Endothelial cell of umbilical vein (primary cell): ENCODE measurements around the gene MORN3. TPM values are rescaled to one million over a fixed set of nuclear protein-coding genes. Genes with fewer than 3 reads are reported as not detected.
A peak's percentile ranks its signal among the peaks of the same experiment; 100 is the strongest.

Experiments used
- BruUV-seq: library from RNA; stranded (reverse); fragments of 400-500 nt; replicated peaks from 2 replicates; lab custom pipeline; 2021; lab: Mats Ljungman, UMichigan
- CTCF ChIA-PET: fragments of 300-600, 350-600 bp; sonication (Branson Sonifier 250); formaldehyde crosslinking; loops from one replicate; lab custom pipeline; 2021; ENCODE audit warnings: antibody characterized with exemption, inconsistent platforms; lab: Charles Lee
- POLR2A ChIA-PET: fragments of 300-600, 350-600 bp; sonication (Branson Sonifier 250); formaldehyde crosslinking; loops from one replicate; lab custom pipeline; 2021; ENCODE audit warnings: antibody characterized with exemption, inconsistent platforms; lab: Charles Lee
- DNase-seq: peaks from one replicate; pipeline ENCODE4 v3.0.0-alpha.2; 2011; ENCODE audit warnings: low read depth, low spot score
- FAIRE-seq: peaks from 2 replicates; lab custom pipeline; 2011; peaks lifted over from hg19 to GRCh38; lab: Jason Lieb, UNC
- H2AFZ ChIP-seq: 2 replicates; pipeline ENCODE4 v1.6.0; 2012; ENCODE audit warnings: low read depth, low read length, control low read depth, inconsistent platforms
- H3K27ac ChIP-seq: 2 replicates; pipeline ENCODE4 v1.5.1; 2011; ENCODE audit warnings: low read depth, mild to moderate bottlenecking, control low read depth, low read length, moderate library complexity; ENCODE audit not compliant: insufficient read depth
- H3K27me3 ChIP-seq, 2 experiments: 2 replicates each; pipeline versions ENCODE4 v1.6.0 to v1.6.1; 2011; ENCODE audit warnings: low read length in 2 of 2, mixed read lengths in 1 of 2; ENCODE audit not compliant: control insufficient read depth in 2 of 2, insufficient read depth in 2 of 2
- H3K36me3 ChIP-seq, 2 experiments: 2 replicates in 1 of 2; 3 replicates in 1 of 2; pipeline ENCODE4 v1.5.1; 2011; ENCODE audit warnings: low read length in 2 of 2, mild to moderate bottlenecking in 1 of 2, moderate library complexity in 1 of 2; ENCODE audit not compliant: control insufficient read depth in 2 of 2, insufficient read depth in 2 of 2; ENCODE audit errors: extremely low read depth in 1 of 2
- H3K4me1 ChIP-seq: 3 replicates; pipeline ENCODE4 v1.5.1; 2011; ENCODE audit warnings: mild to moderate bottlenecking, low read length; ENCODE audit not compliant: control insufficient read depth, insufficient read depth; ENCODE audit errors: extremely low read depth
- H3K4me2 ChIP-seq: 2 replicates; pipeline ENCODE4 v1.6.1; 2011; ENCODE audit warnings: low read length, control low read depth, mixed read lengths; ENCODE audit not compliant: insufficient read depth
- H3K4me3 ChIP-seq, 3 experiments: fragments of 200-600 bp in 1 of 3; sonication (generic), shearing (Covaris generic) in 1 of 3; replicated peaks in 1 of 3; 2 replicates each; pipeline ENCODE4 v1.5.1; 2011 to 2016; ENCODE audit warnings: control low read depth in 3 of 3, low read length in 3 of 3, mild to moderate bottlenecking in 2 of 3, inconsistent platforms in 1 of 3, low read depth in 1 of 3, moderate library complexity in 1 of 3; ENCODE audit not compliant: insufficient read depth in 1 of 3
- H3K79me2 ChIP-seq: 2 replicates; pipeline ENCODE4 v1.6.0; 2012; ENCODE audit warnings: low read length, inconsistent platforms; ENCODE audit not compliant: control insufficient read depth, insufficient read depth
- H3K9ac ChIP-seq: replicated peaks from 2 replicates; pipeline ENCODE3; 2011; ENCODE audit warnings: low read length, control low read depth; ENCODE audit not compliant: insufficient read depth; ENCODE audit errors: extremely low read depth
- H3K9me1 ChIP-seq: replicated peaks from 3 replicates; pipeline ENCODE4 v1.6.0; 2011; ENCODE audit warnings: mild to moderate bottlenecking, low read length; ENCODE audit not compliant: control insufficient read depth, insufficient read depth; ENCODE audit errors: extremely low read depth
- H3K9me3 ChIP-seq: replicated peaks from 2 replicates; pipeline ENCODE4 v1.5.1; 2012; ENCODE audit warnings: low read length, inconsistent platforms; ENCODE audit not compliant: control insufficient read depth, insufficient read depth
- H4K20me1 ChIP-seq: replicated peaks from 2 replicates; pipeline ENCODE3; 2011; ENCODE audit warnings: mild to moderate bottlenecking, low read length; ENCODE audit not compliant: control insufficient read depth, insufficient read depth; ENCODE audit errors: extremely low read depth
- CTCF ChIP-seq, 2 donors: IDR thresholded peaks; 1 replicate in 1 of 2; 2 replicates in 1 of 2; pipeline ENCODE4 v1.5.1; 2011; ENCODE audit warnings: low read length in 2 of 2, mild to moderate bottlenecking in 2 of 2, moderate library complexity in 2 of 2, control low read depth in 1 of 2, inconsistent platforms in 1 of 2, low read depth in 1 of 2; ENCODE audit not compliant: insufficient read depth in 1 of 2; ENCODE audit errors: extremely low read depth in 1 of 2
- MAX ChIP-seq: IDR thresholded peaks from 2 replicates; pipeline ENCODE4 v1.6.1; 2011; ENCODE audit not compliant: insufficient read depth, insufficient read length
- MYC ChIP-seq: IDR thresholded peaks from one replicate; pipeline ENCODE4 v1.6.1; 2011; ENCODE audit warnings: mild to moderate bottlenecking, low read depth, low read length
- dilution Hi-C: fragments of 300-500 bp; cut with MboI; formaldehyde crosslinking; loops from one replicate; pipeline ENCODE4 v1.15.0; 2019; ENCODE audit warnings: low sequenced_read_pairs; ENCODE audit not compliant: extremely low pct_ligation_motif_present
- intact Hi-C: fragments of 100-400 bp; cut with micrococcal nuclease; formaldehyde crosslinking; loops from one replicate; pipeline ENCODE4 v1.10.0; 2022
- polyA plus RNA-seq, 4 experiments: library from polyadenylated mRNA; depleted of rRNA in 3 of 4; stranded (reverse) in 3 of 4; unstranded in 1 of 4; fragments of >200 nt; gene quantifications; 2 replicates each; pipeline versions ENCODE4 v1.2.1 to v1.2.3, GENCODE V29; 2011 to 2012; ENCODE audit warnings: missing spikeins in 1 of 4
- total RNA-seq: library from RNA; stranded (reverse); gene quantifications from 2 replicates; pipeline ENCODE4 v1.2.3, GENCODE V29; 2021

Gene MORN3
- total and polyA plus RNA-seq, 2 donors (not counting 3 experiments of a cell fraction or from before 2014, with no cell fraction given), result 0.66 to 0.73 TPM

- DNase-seq, result peak; percentile 62
- H3K36me3 ChIP-seq, result no peaks in the 10 kb centered on the region
- peaks cover under 1 to 3% of the 10 kb centered on the region in 2 experiments for H3K27me3 ChIP-seq
- dilution Hi-C loops (no loop called here), intact Hi-C loops (loop anchor here (1.0 kb wide), 4 partner anchors 76 to 192 kb away; no protein-coding TSS in a partner anchor)
- no peaks in the 10 kb centered on the region for H4K20me1 ChIP-seq
- CTCF ChIA-PET, result interaction anchor here (1.0 to 5.4 kb wide), 5 partner anchors 76 to 145 kb away, joined by 3 to 33 read pairs (median 14); partner anchors contain the start of gene RHOF
- H3K27ac ChIP-seq, result no peak overlapping the region
- H3K9ac ChIP-seq, result no peak overlapping the region
- POLR2A ChIA-PET, result interaction anchor here (0.7 kb wide), 1 partner anchor 92 kb away, joined by 3 read pairs; no protein-coding TSS in a partner anchor
- H3K79me2 ChIP-seq, result no peaks in the 10 kb centered on the region
- H3K9me1 ChIP-seq, result no peaks in the 10 kb centered on the region
- TF ChIP-seq MAX (no peak), CTCF (IDR thresholded peaks at IDR 0.05; ENCODE audit: extremely low read depth in 1 of 2, insufficient read depth in 1 of 2, low read depth in 1 of 2, low read length in 2 of 2) (peak in 1 of 2 donors; percentile 19), MYC (no peak)
- no TSS peak for BruUV-seq
- no peak overlapping the region for H2AFZ ChIP-seq
- no peak overlapping the region for H3K4me2 ChIP-seq
- H3K4me1 ChIP-seq, result no peaks in the 10 kb centered on the region
- peak; percentile 72 for FAIRE-seq
- no peak overlapping the region for H3K4me3 ChIP-seq
- no peaks in the 10 kb centered on the region for H3K9me3 ChIP-seq
Observed at GRCh38 chr12:121697093-121697698, 27.7 kb upstream of the MORN3 start.
